ENCODE measurements around the gene PEF1.

The PEF1 gene

DNA sequence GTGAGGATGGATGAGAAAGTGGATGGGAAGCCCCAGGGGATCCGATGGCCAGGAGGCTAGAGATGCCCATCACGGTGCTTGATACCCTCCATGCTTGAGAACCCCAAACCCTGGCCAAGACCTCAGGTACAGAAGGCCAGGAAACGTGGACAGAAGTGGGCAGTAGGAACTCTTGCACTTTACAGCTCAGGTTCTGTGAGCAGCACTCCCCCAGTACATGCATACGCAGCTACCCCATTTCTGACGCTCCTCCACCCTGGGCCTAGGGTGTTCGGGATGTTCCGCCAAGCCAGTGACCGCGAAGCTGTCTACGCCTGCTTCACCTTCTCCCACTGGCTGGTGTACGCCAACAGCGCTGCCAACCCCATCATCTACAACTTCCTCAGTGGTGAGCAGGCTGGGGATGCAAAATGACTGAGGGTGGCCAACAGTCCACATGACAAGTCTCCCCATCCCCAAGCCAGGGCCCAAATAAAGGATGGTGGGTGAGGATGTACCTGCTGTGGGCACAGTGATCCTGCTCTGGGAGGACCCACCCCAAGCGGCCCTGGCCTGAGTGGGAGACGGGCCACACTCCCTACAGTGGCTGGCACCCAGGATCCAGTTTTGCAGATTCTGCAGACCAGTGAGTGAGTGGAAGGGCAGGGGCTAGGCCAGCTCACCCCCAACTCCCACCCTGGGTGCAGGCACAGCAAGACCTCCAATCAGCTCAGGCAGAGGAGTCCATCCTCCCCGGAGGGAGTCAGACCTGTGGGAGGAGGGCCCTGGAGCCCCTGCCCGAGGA lies 19.8 kb downstream of the PEF1 start:
- H3K9ac ChIP-seq (ENCODE audit: low read length), result no peak overlapping the region
- H3K4me2 ChIP-seq (ENCODE audit: low read length), result 0 out of 2 replicates have a peak overlapping the region, but pooled peaks have one; percentile 12
- no peaks in the 10 kb centered on the region for H3K79me2 ChIP-seq (ENCODE audit: low read length)
- H4K20me1 ChIP-seq (ENCODE audit: insufficient read depth, low read length), result no peaks in the 10 kb centered on the region
- no peaks in the 10 kb centered on the region for H3K36me3 ChIP-seq (replicated peaks; ENCODE audit: low read depth, low read length)
- TF ChIP-seq EZH2phosphoT487 (IDR thresholded peaks at IDR 0.05; ENCODE audit: low read depth) (no peak), CTCF (IDR thresholded peaks at IDR 0.05; ENCODE audit: low read depth, low read length) (no peak)
- H3K27ac ChIP-seq (ENCODE audit: low read length), result no peak overlapping the region
- no peak overlapping the region for H3K4me3 ChIP-seq (ENCODE audit: low read length)
- H3K27me3 ChIP-seq (ENCODE audit: low read depth, low read length), result no peaks in the 10 kb centered on the region
- H3K9me3 ChIP-seq (ENCODE audit: insufficient read depth, low read length), result no peaks in the 10 kb centered on the region
- H3K4me1 ChIP-seq (ENCODE audit: low read length), result peaks cover 11% of the 10 kb centered on the region
- no peak overlapping the region for H2AFZ ChIP-seq (ENCODE audit: low read depth, low read length)

DNA sequence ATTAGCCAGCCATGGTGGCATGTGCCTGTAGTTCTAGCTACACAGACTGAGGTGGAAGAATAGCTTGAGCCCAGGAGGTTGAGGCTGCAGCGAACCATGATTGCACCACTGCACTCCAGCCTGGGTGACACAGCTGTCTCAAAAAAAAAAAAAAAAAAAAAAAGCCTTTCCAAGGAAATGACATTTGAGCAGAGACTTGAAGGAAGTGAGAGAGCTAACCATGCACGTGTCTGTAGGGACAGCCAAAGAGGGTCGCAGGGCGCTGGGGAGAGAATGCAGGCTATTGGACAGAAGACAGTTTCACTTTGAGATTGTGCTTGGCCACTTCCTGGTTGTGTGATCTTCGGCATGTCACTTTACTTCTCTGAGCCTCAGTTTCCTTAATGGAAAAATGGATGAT lies 20.4 kb downstream of the PEF1 start:
- Histone ChIP-seq H3K9ac (ENCODE audit: low read length) (no peak overlapping the region), H3K36me3 (replicated peaks; ENCODE audit: low read depth, low read length) (no peaks in the 10 kb centered on the region), H4K20me1 (ENCODE audit: insufficient read depth, low read length) (no peaks in the 10 kb centered on the region), H3K4me1 (ENCODE audit: low read length) (peaks cover 15% of the 10 kb centered on the region), H3K27ac (ENCODE audit: low read length) (no peak overlapping the region), H3K79me2 (ENCODE audit: low read length) (no peaks in the 10 kb centered on the region), H3K27me3 (ENCODE audit: low read depth, low read length) (no peaks in the 10 kb centered on the region), H3K9me3 (ENCODE audit: insufficient read depth, low read length) (no peaks in the 10 kb centered on the region), H3K4me2 (ENCODE audit: low read length) (peak overlapping the region; percentile 12; the same call in 1 of the 2 replicates), H3K4me3 (ENCODE audit: low read length) (no peak overlapping the region), H2AFZ (ENCODE audit: low read depth, low read length) (no peak overlapping the region)
- TF ChIP-seq CTCF (IDR thresholded peaks at IDR 0.05; ENCODE audit: low read depth, low read length) (no peak), EZH2phosphoT487 (IDR thresholded peaks at IDR 0.05; ENCODE audit: low read depth) (no peak)

DNA sequence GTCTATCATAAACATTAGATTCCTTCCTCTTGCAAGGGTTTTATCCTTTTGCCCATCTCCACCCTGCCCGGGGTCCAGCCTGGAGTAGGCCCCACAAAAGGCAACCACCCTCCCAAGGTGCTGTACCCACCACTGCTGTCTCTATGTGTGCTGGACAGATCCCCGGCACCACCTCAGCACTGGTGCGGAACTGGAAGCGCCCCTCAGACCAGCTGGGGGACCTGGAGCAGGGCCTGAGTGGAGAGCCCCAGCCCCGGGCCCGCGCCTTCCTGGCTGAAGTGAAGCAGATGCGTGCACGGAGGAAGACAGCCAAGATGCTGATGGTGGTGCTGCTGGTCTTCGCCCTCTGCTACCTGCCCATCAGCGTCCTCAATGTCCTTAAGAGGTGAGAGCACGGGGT lies 21.3 kb downstream of the PEF1 start:
- Histone ChIP-seq H3K36me3 (replicated peaks; ENCODE audit: low read depth, low read length) (no peaks in the 10 kb centered on the region), H3K4me1 (ENCODE audit: low read length) (peaks cover 24% of the 10 kb centered on the region), H3K4me2 (ENCODE audit: low read length) (no peak overlapping the region), H3K27ac (ENCODE audit: low read length) (no peak overlapping the region), H2AFZ (ENCODE audit: low read depth, low read length) (no peak overlapping the region), H3K79me2 (ENCODE audit: low read length) (no peaks in the 10 kb centered on the region), H3K9me3 (ENCODE audit: insufficient read depth, low read length) (no peaks in the 10 kb centered on the region), H4K20me1 (ENCODE audit: insufficient read depth, low read length) (no peaks in the 10 kb centered on the region), H3K4me3 (ENCODE audit: low read length) (no peak overlapping the region), H3K9ac (ENCODE audit: low read length) (no peak overlapping the region), H3K27me3 (ENCODE audit: low read depth, low read length) (no peaks in the 10 kb centered on the region)
- TF ChIP-seq EZH2phosphoT487 (IDR thresholded peaks at IDR 0.05; ENCODE audit: low read depth), result no peak
- no peak for TF ChIP-seq CTCF (IDR thresholded peaks at IDR 0.05; ENCODE audit: low read depth, low read length)

DNA sequence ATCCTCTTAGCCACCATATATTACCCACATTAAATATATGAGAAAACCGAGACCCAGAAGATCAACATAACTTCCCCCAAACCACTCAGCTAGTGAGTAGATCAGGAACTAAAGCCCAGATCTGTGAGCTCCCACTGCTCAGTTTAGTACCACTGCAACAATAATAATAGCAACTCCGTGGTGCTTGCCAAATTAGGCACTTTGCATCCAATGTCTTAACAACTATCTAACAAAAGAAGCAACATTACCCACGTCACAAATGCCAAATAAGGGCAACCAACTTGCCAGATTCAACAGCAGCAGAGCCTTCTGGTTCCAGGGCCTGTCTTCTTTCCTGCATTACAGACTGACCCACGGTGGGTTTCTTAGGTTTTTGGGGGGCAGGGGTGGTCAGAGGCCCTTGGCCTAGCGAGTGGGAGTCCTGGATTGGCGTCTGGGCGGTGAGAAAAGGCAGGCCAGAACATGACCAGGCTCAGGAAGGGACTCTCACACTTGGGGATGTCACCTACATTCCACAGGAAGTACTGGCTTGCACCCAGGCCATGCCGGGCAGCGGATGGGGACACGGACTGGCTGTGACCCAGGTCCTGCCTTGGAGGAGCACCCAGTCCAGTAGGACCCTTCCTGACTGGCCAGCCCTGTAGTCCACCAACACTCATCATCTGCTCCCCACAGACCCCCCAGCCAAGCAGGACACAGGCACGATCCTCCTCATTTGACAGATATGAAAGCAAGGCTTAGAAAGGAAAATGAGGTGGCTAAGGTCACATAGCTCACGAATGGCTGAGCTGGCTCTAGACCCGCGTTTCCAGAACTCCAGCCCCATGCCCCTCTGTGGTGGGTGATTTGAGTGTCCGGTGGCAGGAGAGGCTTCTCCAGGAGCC lies 22.6 kb downstream of the PEF1 start:
- Histone ChIP-seq H3K4me2 (ENCODE audit: low read length) (no peak overlapping the region), H3K9ac (ENCODE audit: low read length) (no peak overlapping the region), H3K4me3 (ENCODE audit: low read length) (no peak overlapping the region), H3K36me3 (replicated peaks; ENCODE audit: low read depth, low read length) (no peaks in the 10 kb centered on the region), H4K20me1 (ENCODE audit: insufficient read depth, low read length) (no peaks in the 10 kb centered on the region), H3K9me3 (ENCODE audit: insufficient read depth, low read length) (no peaks in the 10 kb centered on the region), H3K79me2 (ENCODE audit: low read length) (no peaks in the 10 kb centered on the region), H3K4me1 (ENCODE audit: low read length) (peaks cover 26% of the 10 kb centered on the region), H3K27ac (ENCODE audit: low read length) (no peak overlapping the region), H2AFZ (ENCODE audit: low read depth, low read length) (no peak overlapping the region), H3K27me3 (ENCODE audit: low read depth, low read length) (no peaks in the 10 kb centered on the region)
- TF ChIP-seq EZH2phosphoT487 (IDR thresholded peaks at IDR 0.05; ENCODE audit: low read depth) (no peak), CTCF (IDR thresholded peaks at IDR 0.05; ENCODE audit: low read depth, low read length) (no peak)
